HG03159 (cell line): ENCODE results near the gene TYW1B.
"Not testable (repeated sequence)": the region's sequence is repeated elsewhere in the genome, so short reads cannot be mapped to it uniquely, and the experiment has no call there.

Experiments used
- ATAC-seq: cut with Tn5 transposase; IDR thresholded peaks from one replicate; pipeline ENCODE4 v1.9.1; 2021; ENCODE audit warnings: mild to moderate bottlenecking, moderate library complexity; ENCODE audit not compliant: unreplicated experiment

Gene TYW1B

DNA sequence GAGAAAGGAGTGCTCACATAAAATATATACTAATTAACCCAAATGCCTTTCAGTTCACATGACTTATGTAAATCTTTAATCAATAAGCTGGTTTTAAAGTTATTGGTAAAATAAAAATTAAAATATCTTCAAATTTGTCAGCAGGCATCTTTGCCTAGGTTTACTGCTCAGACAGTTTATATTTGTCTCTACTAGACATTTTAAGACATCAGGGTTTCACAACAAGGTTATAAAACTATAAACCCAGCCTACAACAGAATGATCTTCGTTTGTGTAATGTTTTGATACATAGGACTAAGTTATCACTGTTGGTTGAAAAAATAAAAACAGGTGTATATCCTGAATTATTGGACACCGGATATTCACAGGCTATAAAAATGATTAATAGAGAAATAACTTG lies 67.4 kb downstream of the TYW1B start:
- no peak for ATAC-seq

DNA sequence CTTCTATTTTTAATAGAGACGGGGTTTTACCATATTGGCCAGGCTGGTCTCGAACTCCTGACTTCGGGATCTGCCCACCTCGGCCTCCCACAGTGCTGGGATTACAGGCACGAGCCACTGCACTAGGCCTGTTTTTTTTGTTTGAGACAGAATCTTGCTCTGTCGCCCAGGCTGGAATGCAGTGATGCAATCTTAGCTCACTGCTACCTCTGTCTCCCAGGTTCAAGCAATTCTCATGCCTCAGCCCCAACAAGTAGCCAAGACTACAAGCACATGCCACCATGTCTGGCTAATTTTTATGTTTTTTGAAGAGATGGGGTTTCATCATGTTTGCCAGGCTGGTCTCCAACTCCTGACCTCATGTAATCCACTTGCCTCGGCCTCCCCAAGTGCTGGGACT lies 73.7 kb downstream of the TYW1B start:
- ATAC-seq: no peak

DNA sequence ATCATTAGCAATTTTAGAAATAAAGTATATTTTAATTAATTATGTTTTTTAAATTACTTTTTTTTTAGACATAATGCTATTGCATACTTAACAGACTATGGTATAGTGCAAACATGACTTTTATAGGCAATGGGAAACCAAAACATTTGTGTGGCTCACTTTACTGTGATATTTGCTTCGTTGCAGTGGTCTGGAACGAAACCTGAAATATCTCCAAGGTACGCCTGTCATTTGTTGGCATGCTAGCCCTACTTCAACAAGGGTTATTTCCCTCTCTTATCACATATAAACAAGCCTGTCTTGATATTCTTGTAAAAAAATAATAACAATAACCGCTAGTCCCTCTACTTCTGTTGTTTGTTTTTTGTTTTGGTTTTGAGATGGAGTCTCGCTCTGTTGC lies 74.2 kb downstream of the TYW1B start:
- no peak for ATAC-seq

DNA sequence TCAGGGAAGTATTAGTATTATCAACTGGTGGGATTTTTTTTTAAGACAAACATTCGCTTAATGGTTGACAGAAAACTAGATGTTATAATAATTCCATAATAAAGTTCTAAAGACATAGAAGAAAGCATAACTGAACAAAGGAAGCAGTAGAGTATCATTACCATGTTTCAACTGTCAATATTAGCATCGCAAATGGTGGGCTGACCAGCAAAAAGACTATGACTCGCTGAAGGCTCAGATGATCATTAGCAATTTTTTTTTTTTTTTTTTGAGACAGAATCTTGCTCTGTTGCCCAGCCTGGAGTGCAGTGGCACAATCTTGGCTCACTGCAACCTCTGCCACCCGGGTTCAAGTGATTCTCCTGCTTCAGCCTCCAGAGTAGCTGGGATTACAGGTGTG lies 74.8 kb downstream of the TYW1B start:
- ATAC-seq: not testable (repeated sequence)

GRCh38 chr7:72751978-72752377 lies 76.0 kb downstream of the TYW1B start:
- no peak for ATAC-seq

DNA sequence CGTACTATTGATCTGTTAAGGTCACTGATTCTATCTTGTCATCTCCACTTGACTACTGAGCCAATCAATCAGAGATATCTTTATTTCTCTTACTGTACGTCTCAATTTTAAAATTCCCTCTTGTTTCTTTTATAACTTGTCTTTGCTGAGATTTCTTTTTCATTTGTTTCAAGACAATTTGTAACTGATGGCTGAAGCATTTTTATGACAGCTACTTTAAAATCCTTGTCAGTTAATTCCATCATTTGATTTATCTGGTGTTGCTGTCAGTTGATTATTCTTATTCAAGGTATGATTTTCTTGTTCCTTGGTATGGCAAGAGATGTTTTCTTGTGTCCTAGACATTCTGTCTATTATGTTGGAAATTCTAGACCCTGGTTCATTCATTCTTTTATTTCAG lies 76.6 kb downstream of the TYW1B start:
- no peak for ATAC-seq

GRCh38 chr7:72748649-72749048 lies 79.4 kb downstream of the TYW1B start:
- ATAC-seq: not testable (repeated sequence)

GRCh38 chr7:72744244-72744926 lies 83.6 kb downstream of the TYW1B start:
- ATAC-seq: not testable (repeated sequence)

- ATAC-seq: not testable (repeated sequence)
These were observed 84.2 kb downstream of the TYW1B start for GRCh38 chr7:72743801-72744200.

DNA sequence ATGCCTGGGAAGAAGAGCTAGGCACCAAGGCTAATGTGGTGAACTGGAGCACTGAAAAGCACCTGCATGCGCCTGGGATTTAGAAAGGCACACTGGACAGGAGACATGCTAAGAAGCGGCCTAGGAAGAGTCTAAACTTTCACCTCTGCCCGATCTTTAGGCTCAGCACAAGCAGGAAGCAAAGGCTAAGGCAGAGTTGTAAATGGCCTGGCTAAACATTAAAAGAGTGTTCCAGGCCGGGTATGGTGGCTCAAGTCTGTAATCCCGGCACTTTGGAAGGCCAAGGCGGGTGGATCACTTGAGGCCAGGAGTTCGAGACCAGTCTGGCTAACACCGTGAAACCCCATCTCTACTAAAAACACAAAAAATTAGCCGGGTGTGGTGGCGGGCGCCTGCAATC lies 88.3 kb downstream of the TYW1B start:
- ATAC-seq: not testable (repeated sequence)

GRCh38 chr7:72735855-72736254 lies 92.1 kb downstream of the TYW1B start:
- not testable (repeated sequence) for ATAC-seq

- ATAC-seq: not testable (repeated sequence)
These were observed 97.2 kb downstream of the TYW1B start for GRCh38 chr7:72730815-72731214.

GRCh38 chr7:72730384-72730783 lies 97.6 kb downstream of the TYW1B start:
- ATAC-seq: not testable (repeated sequence)

DNA sequence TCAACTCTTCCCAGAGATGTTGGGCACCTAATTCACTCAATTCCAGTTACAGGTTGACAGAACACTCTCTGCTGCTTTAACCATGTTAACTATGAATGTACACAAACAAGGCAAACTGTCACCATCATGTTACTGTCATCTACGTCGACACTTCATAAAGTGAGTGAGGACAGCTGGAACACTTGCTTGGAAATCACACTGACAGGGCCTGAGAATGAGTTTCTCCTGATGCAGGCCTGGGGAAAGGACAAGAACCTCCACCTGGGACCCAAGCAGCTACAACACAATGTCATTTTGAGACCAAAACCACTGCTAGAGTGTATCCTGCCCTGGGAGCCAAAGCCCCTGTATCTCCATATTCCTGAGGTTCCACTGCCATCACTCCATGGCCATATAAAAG lies 98.9 kb downstream of the TYW1B start:
- ATAC-seq: not testable (repeated sequence)

GRCh38 chr7:72722694-72723093 lies 105.3 kb downstream of the TYW1B start:
- ATAC-seq: not testable (repeated sequence)

- not testable (repeated sequence) for ATAC-seq
These were observed 107.1 kb downstream of the TYW1B start for GRCh38 chr7:72720890-72721289.

GRCh38 chr7:72717252-72717774 lies 110.7 kb downstream of the TYW1B start:
- ATAC-seq: not testable (repeated sequence)

GRCh38 chr7:72711927-72712326 lies 116.1 kb downstream of the TYW1B start:
- not testable (repeated sequence) for ATAC-seq

DNA sequence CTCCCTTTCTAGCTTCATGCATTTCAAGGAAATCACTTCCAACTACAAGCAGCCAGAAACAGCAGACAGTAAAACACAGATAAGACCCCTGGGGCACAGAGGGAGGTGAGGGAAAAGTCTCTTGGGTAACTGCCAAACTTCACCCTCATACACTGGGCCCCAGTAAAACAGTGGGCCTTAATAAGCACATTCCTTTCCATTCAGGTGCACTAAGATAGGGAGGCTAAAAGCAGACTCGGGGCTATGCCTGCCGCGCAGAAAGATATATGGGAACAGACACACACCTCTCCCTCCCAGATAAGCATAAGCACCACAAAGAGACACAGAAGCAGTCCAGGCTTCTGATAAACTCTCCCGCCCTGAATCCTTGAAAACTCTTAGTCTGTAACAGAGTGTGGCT lies 117.0 kb downstream of the TYW1B start:
- no peak for ATAC-seq

GRCh38 chr7:72709909-72710308 lies 118.1 kb downstream of the TYW1B start:
- no peak for ATAC-seq

DNA sequence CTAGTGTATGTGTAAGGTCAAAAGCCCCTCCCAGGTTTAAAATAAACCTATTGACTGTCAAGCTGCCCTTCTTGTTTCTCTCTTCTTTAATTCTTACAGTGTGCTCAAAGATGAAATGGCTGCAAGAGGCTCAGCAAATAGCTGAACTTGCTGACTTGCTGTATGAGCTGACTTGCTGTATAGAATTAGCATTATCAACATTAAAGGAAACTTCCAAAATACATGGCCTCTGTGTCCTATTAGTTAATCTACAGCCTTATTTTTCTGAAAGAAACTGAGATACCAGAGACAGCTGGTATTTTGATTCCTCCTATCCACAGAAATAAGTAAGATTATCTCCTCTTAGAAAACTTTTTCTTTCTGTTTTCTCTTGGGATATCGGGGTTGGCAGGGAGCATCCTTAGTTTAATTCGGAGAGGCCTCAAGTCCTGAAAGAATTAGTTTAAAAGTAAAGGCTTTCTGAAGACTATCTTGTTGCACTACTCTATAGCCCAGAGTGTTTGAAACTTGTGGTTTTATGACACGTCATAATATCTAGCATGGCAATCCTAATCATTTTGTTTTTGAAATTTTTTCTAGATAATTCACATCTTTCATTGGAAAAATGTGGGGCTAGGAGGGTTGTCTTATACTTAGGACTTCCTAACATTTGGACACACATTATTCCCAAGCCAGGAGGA lies 119.5 kb downstream of the TYW1B start:
- ATAC-seq: not testable (repeated sequence)

GRCh38 chr7:72706521-72706920 lies 121.5 kb downstream of the TYW1B start:
- ATAC-seq: no peak
